A172 (cell line): ENCODE results near the gene ATP9B. TPM values are rescaled to one million over a fixed set of nuclear protein-coding genes. Genes with fewer than 3 reads are reported as not detected.
"Not testable (repeated sequence)": the region's sequence is repeated elsewhere in the genome, so short reads cannot be mapped to it uniquely, and the experiment has no call there.

ENCODE experiments used
- DNase-seq: peaks from one replicate; pipeline ENCODE4 v3.0.0-alpha.2; 2015; ENCODE audit warnings: low spot score
- total RNA-seq: library from RNA; depleted of rRNA; stranded (reverse); fragments of >200 nt; shearing (Covaris generic); gene quantifications from 2 replicates; pipeline ENCODE4 v1.2.3, GENCODE V29; 2014

ATP9B gene
- total RNA-seq, 1 experiment from 2014 or later, result 8.0 TPM

GRCh38 chr18:79071503-79072210, 2.5 kb downstream of the ATP9B start:
- DNase-seq, result no peak

- DNase-seq, result not testable (repeated sequence)
Measured at GRCh38 chr18:79072655-79073054, 3.5 kb downstream of the ATP9B start.

GRCh38 chr18:79077181-79077580, 8.0 kb downstream of the ATP9B start:
- DNase-seq, result no peak

- not testable (repeated sequence) for DNase-seq
Measured at GRCh38 chr18:79078791-79079190, 9.6 kb downstream of the ATP9B start.

- DNase-seq, result peak; percentile 10
Measured at GRCh38 chr18:79092874-79093273, 23.7 kb downstream of the ATP9B start.

- no peak for DNase-seq
Measured at GRCh38 chr18:79093986-79094385, 24.8 kb downstream of the ATP9B start.

- no peak for DNase-seq
Measured at GRCh38 chr18:79095216-79095615, 26.0 kb downstream of the ATP9B start.

- DNase-seq, result no peak
Measured at GRCh38 chr18:79100944-79101343, 31.8 kb downstream of the ATP9B start.

- DNase-seq, result no peak
Measured at GRCh38 chr18:79102886-79103285, 33.7 kb downstream of the ATP9B start.

GRCh38 chr18:79104137-79104536, 34.9 kb downstream of the ATP9B start:
- DNase-seq, result no peak

- no peak for DNase-seq
Measured at GRCh38 chr18:79105455-79105854, 36.3 kb downstream of the ATP9B start.

- DNase-seq, result no peak
Measured at GRCh38 chr18:79106084-79106483, 36.9 kb downstream of the ATP9B start.

GRCh38 chr18:79107886-79108285, 38.7 kb downstream of the ATP9B start:
- no peak for DNase-seq

- DNase-seq, result no peak
Measured at GRCh38 chr18:79108549-79109215, 39.5 kb downstream of the ATP9B start.

GRCh38 chr18:79111483-79111882, 42.3 kb downstream of the ATP9B start:
- no peak for DNase-seq

- DNase-seq, result no peak
Measured at GRCh38 chr18:79117385-79117784, 48.2 kb downstream of the ATP9B start.

- DNase-seq, result no peak
Measured at GRCh38 chr18:79117788-79118187, 48.6 kb downstream of the ATP9B start.

GRCh38 chr18:79118797-79119196, 49.6 kb downstream of the ATP9B start:
- no peak for DNase-seq

GRCh38 chr18:79121746-79122474, 52.7 kb downstream of the ATP9B start:
- DNase-seq, result no peak

- DNase-seq, result peak; percentile 4
Measured at GRCh38 chr18:79123948-79124347, 54.8 kb downstream of the ATP9B start.

GRCh38 chr18:79129120-79129519, 59.9 kb downstream of the ATP9B start:
- no peak for DNase-seq

GRCh38 chr18:79133724-79134123, 64.5 kb downstream of the ATP9B start:
- no peak for DNase-seq

- DNase-seq, result no peak
Measured at GRCh38 chr18:79135924-79136323, 66.7 kb downstream of the ATP9B start.
